Hindlimb muscle (tissue), 1 donor: ENCODE measurements around the gene NKX6-2. TPM values are rescaled to one million over a fixed set of nuclear protein-coding genes. Genes with fewer than 3 reads are reported as not detected.
"Not testable (repeated sequence)": the region's sequence is repeated elsewhere in the genome, so short reads cannot be mapped to it uniquely, and the experiment has no call there.

Experiments
- DNase-seq: peaks from one replicate; pipeline ENCODE4 v3.0.0-alpha.2; 2013
- polyA plus RNA-seq: library from polyadenylated mRNA; unstranded; fragments of 120-200 nt; gene quantifications from one replicate; pipeline ENCODE4 v1.2.1, GENCODE V29; 2013; ENCODE audit not compliant: insufficient read length

Gene NKX6-2
- polyA plus RNA-seq, 1 donor: 3.5 TPM

GRCh38 chr10:132777441-132777840 is 8.5 kb downstream of the NKX6-2 start:
- no peak for DNase-seq

GRCh38 chr10:132776821-132777220 is 9.1 kb downstream of the NKX6-2 start:
- no peak for DNase-seq

- DNase-seq: no peak
These were observed 9.8 kb downstream of the NKX6-2 start for GRCh38 chr10:132776186-132776585.

GRCh38 chr10:132774902-132775863 is 10.8 kb downstream of the NKX6-2 start:
- no peak for DNase-seq

DNA sequence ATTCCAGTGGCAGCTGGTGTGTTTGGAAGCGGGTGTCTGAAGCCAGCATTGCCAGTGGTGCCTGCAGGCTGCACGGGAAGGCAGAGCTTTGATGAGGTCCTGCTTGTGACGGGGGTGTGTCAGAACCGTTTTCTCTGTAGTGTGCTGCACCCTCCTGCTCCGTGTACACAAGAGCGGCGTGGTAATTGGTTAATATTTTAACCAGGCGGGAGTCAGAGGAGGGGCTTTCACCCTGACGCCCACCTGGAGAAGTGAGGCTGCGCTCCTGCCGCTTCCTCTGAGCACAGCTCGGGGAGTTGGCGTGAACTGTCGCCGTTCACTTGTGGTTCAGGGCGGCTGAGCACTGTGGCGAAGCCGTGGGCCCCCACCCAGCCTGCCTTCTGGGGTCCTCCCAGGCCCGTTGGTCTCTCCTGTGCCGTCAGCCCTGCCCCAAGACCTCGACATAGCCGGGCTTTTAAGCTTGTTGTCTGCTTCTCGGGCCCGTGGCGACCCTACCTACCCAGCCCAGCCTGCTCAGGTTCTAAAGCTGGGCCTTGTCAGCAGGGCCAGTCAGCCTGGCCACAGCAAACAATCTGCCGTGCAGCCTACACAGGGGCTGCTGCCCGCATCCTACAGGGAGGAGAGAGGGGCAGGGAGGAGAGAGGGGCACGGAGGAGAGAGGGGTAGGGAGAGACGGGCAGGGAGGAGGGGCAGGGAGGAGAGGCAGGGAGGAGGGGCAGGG is 11.6 kb downstream of the NKX6-2 start:
- no peak for DNase-seq

DNA sequence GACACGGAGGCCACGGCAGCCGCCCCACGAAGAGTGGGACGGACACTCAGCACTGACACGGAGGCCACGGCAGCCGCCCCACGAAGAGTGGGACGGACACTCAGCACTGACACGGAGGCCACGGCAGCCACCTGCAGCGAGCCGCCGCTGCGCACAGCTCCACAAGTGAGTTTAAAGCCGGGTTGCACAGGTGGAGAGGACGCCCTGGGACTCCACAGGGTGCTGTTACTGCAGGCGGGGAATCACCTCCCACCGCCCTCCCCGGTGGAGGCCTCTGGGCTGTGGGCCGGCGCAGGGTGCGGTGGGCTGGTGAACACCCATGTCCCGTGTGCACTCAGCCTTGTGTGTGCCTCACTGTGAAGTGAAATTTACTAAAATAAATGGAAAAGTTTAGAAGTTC is 13.1 kb downstream of the NKX6-2 start:
- DNase-seq: not testable (repeated sequence)

- no peak for DNase-seq
These were observed 15.6 kb downstream of the NKX6-2 start for GRCh38 chr10:132770061-132771021.

DNA sequence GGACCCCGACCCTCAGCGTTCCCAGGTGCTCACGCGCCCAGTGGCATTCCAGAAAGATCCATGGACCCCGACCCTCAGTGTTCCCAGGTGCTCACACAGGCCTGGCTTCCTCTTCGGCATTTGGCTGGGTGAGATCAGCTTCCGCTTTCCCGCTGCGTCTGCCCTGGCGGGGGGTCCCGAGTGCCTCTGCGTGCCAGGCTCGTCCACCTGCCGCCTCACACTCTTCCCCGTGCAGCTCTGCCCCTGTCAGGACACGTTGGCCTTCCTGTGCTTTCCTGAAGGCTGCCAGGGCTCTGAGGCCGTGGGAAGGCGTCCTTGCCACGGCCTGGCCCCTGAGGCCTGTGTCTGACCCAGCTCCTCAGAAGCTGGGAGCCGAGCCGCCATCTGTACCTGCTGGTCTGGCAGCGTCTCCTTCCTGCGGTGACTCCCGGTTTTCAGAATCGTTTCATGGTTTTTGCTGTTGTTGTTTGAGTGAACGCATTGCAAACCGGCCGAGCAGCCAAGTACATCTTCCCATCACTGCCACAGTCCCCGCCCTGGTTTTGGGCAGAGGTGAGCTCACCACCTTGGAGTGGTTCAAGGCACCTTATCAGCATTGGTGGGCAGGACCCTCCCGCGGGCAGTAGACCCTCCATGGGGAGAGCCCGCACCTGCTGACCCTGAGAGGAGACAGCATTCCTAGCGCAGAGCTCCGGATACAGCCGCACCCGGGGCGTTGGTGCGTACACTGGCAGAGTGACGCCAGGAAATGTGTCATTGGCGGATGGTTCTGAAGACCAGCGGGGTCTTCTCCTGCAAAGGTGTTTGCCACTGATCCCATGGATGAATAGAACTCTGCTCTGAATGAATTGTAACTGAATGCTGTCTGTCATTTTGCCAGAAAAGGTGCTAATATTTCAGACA is 17.4 kb downstream of the NKX6-2 start:
- DNase-seq: no peak

GRCh38 chr10:132766291-132766690 is 19.7 kb downstream of the NKX6-2 start:
- DNase-seq: no peak

GRCh38 chr10:132765435-132765834 is 20.5 kb downstream of the NKX6-2 start:
- no peak for DNase-seq

GRCh38 chr10:132764108-132764507 is 21.8 kb downstream of the NKX6-2 start:
- no peak for DNase-seq

DNA sequence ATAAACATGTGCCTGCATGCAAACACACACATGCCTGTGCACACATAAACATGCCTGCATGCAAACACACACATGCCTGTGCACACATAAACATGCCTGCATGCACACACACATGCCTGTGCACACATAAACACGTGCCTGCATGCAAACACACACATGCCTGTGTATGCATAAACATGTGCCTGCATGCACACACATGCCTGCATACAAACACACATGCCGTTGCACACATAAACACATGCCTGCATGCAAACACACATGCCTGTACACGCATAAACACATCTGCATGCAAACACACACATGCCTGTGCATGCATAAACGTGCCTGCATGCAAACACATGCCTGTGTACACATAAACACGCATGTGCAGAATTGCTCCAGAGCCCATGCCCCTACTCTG is 22.4 kb downstream of the NKX6-2 start:
- DNase-seq: no peak

- no peak for DNase-seq
These were observed 23.7 kb downstream of the NKX6-2 start for GRCh38 chr10:132762267-132762666.

DNA sequence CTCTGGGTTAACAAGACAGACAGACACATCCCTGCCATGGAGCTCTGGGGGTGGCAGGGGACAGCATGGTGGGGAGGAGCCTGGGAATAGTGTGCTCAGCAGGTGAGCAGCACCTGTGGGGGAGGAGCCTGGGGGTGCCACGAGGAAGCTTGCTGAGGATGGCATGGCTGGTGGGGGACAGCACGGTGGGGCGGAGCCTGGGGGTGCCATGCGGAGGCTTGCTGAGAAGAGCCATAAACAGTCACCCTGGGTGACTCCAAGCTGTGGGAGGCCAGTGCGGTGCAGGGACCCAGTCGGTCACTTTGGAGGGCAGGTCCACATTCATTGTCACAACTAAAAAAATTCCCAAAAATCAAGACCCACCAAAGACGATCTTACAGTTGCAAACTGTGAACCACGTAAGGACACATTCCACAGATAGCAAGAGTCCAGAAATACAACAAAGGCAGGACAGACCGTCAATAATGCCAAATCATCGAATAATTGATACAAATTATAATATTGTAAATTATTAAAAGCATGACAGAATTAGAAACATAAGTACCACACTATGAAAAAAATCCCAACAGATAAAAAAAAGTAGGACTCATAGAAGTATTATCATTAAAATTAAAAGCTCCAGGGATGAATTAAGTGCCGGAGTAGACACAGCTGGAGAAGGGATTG is 24.4 kb downstream of the NKX6-2 start:
- no peak for DNase-seq

DNA sequence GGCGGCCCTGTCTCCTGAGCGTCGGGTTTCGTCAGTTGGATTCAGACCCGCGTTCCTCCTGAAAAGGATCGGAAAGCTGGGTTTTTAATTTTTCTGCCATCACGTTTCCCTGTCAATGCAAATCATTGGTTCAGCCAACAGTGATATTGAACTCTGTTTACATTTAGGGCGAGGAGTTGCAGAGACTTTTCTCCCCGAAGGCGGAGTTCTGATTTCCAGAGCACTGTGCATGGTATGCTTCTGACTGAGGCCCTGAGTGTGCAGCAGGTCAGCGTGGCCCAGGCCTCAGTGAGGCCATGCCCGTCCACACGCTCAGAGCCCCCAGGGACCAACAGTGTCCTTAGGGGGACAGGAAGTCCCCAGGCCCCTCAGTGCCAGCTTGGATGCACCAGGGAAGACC is 27.1 kb downstream of the NKX6-2 start:
- DNase-seq: no peak

- DNase-seq: no peak
These were observed 28.8 kb downstream of the NKX6-2 start for GRCh38 chr10:132757171-132757570.

- DNase-seq: no peak
These were observed 29.4 kb downstream of the NKX6-2 start for GRCh38 chr10:132756591-132756990.

DNA sequence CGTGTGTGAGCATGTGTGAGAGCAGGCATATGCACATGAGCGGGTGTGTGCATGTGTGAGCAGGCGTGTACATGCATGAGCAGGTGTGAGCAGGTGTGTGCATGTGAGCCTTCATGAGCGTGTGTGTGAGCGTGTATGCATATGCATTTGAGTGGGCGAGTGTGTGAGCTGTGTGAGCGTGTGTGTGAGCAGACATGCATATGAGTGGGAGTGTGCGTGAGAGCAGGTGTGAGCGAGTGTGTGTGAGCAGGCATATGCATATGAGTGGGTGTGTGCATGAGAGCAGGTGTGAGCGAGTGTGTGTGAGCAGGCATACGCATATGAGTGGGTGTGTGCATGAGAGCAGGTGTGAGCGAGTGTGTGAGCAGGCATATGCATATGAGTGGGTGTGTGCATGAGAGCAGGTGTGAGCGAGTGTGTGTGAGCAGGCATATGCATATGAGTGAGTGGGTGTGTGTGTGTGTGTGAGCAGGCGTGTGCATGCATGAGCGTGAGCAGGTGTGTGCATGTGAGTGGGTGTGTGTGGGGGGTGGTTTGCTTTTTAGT is 30.7 kb downstream of the NKX6-2 start:
- DNase-seq: no peak

GRCh38 chr10:132754071-132754470 is 31.9 kb downstream of the NKX6-2 start:
- no peak for DNase-seq

DNA sequence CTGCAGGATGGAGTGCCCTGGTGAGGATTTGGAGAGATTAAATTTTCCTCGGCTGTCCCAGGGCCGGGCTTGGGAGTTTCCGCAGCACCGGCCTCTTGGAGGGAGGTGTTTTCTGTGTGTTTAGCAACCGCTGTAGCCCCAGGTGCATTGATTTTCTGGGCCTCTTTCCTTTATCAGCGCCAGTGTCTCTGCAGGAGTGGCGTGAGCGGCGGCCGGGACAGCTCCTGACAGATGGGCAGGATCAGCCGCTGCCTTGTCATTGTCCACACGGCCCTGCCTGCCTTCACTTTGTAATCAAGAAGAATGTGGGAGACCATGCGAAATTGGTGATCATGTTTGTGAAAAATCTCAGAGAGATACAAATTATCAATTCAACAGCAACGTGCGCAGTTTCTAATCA is 32.4 kb downstream of the NKX6-2 start:
- no peak for DNase-seq

DNA sequence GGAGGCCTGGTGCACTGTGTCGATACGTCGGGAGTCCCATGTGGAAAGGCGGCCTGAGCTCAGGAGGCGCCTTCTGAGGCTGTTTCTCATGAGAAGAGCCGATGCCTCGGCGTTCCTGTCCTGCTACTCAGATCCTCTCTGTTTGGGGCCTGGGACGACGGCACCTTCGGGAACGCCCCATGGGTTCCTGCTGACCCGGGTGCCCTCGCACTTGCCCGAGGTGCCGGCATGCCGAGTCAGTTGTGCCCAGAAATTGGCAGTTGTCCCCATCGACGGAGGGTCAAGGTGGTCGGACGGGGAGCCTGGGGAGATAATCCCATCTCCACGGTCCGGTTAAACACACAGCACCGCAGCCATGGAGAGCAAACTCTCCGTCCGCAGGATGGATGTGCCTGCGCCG is 33.0 kb downstream of the NKX6-2 start:
- DNase-seq: no peak
